LNCaP clone FGC (cell line): ENCODE data around the gene CHRM2.
"Not testable (repeated sequence)": the region's sequence is repeated elsewhere in the genome, so short reads cannot be mapped to it uniquely, and the experiment has no call there.

Experiments used
- DNase-seq: peaks from one replicate; pipeline ENCODE4 v3.0.0-alpha.2; 2011; ENCODE audit warnings: low read depth
- H3K4me3 ChIP-seq: 2 replicates; pipeline ENCODE4 v1.5.1; 2011; ENCODE audit warnings: mild to moderate bottlenecking, low read depth, low read length, control low read depth
- TF ChIP-seq, protein P1 (sequence below): IDR thresholded peaks from 2 replicates; pipeline ENCODE4 v1.5.1; 2012; ENCODE audit warnings: mild to moderate bottlenecking; ENCODE audit not compliant: control insufficient read depth, insufficient read depth; ENCODE audit errors: extremely low read depth

CHRM2 gene

DNA sequence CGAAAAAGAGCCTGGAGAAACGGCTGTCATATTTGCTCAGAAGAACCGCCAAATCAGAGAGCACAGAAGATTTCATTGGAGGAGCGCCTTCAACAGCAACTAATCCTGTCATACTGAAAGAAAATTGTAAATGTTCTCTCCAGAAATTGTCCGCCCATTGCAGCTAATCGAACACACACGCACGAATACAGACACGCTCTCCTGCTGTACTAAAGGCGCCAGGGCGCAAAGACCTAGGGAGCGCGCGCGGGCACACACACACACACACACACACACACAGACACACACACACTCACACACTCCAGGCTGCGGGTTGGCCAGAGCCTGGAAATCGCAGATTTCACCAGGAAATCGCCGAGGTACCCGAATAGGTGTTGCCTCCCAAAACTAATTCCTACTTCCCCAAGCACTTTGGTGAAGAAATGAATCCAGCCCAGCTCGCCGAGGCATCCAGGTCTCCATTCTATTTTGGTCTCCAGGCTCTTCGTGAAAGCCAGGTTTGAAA is at the start of gene CHRM2:
TSS of gene CHRM2 (plus strand) at position 157 of the 505 bp plus-strand sequence. CDS start 146,214 bp downstream, outside the sequence.
- H3K4me3 ChIP-seq: no peak within 1 kb of the TSS
- TF ChIP-seq, protein P1, sequence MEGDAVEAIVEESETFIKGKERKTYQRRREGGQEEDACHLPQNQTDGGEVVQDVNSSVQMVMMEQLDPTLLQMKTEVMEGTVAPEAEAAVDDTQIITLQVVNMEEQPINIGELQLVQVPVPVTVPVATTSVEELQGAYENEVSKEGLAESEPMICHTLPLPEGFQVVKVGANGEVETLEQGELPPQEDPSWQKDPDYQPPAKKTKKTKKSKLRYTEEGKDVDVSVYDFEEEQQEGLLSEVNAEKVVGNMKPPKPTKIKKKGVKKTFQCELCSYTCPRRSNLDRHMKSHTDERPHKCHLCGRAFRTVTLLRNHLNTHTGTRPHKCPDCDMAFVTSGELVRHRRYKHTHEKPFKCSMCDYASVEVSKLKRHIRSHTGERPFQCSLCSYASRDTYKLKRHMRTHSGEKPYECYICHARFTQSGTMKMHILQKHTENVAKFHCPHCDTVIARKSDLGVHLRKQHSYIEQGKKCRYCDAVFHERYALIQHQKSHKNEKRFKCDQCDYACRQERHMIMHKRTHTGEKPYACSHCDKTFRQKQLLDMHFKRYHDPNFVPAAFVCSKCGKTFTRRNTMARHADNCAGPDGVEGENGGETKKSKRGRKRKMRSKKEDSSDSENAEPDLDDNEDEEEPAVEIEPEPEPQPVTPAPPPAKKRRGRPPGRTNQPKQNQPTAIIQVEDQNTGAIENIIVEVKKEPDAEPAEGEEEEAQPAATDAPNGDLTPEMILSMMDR: no peak
- no peak for DNase-seq

DNA sequence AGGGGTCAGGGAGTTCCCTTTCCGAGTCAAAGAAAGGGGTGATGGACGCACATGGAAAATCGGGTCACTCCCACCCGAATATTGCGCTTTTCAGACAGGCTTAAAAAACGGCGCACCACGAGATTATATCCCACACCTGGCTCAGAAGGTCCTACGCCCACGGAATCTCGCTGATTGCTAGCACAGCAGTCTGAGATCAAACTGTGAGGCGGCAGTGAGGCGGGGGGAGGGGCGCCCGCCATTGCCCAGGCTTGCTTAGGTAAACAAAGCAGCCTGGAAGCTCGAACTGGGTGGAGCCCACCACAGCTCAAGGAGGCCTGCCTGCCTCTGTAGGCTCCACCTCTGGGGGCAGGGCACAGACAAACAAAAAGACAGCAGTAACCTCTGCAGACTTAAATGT is 37.1 kb upstream of the CHRM2 start:
- H3K4me3 ChIP-seq, DNase-seq: not testable (repeated sequence)

DNA sequence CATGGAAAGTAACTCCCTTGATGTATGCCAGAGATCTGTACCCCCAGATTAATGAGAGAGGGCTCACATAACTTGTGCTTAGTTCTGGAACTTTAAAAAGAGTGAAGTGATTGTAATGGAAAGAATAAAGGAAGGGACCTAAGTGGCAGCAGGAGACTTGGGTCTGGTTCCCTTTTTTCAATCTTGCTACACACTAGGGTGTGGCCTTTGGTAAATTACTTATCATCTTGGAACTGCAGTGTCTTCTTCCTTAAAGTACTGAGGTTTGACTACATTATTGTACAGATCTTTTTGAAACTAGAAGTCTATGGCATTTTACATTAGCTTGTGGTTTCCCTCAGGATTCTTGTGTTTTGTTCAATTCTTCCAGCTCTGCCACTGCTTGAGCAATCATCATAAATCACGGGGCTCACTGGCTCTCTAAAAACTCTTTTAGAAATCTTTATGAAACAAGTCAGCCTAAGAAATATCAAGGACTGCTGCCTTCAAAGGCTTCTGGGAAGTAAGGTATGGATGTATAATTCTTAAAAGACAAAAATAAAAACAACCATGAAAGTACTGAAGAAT is 22.5 kb upstream of the CHRM2 start:
- TF ChIP-seq, protein P1: no peak
- DNase-seq: no peak
- H3K4me3 ChIP-seq: no peak overlapping the region

DNA sequence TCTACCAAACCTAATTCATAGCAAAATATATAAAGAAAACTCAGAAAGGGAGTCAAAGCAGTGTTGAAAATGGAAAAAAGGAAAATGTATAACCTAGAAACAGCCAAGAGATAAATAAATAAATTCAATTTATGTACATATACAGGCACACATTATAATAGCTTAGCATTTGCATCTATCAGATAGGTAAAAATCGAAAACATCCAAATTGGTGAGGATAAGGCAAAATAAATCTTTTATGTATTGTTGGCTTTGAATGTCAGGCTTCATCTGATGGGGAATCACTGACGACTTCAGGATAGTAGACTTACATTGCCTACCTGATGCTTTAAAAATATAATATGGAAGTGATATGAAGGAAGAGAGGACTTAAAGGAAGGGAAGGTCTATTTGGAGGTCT is 20.6 kb upstream of the CHRM2 start:
- no peak for DNase-seq
- no peak overlapping the region for H3K4me3 ChIP-seq
- TF ChIP-seq, protein P1: no peak

DNA sequence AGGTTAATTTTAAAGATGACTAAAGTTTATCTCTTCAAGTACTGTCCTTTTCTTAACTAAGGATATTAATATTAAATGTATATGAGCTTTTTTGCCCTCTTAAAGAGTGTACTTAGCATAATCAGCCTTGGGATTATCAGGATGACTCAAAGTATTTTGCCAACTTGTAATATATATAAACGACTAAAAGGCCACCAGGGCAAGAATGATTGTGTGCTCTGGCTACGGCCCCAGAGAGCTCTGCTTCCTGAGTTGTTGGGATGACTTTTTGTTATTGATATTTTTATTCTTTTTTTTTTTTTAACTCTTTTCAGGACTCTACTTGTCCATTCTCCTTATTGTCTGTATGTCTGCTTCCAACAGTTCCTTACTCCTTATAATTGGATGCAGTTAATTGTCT is 14.8 kb upstream of the CHRM2 start:
- DNase-seq: no peak
- TF ChIP-seq, protein P1: no peak
- no peak overlapping the region for H3K4me3 ChIP-seq

DNA sequence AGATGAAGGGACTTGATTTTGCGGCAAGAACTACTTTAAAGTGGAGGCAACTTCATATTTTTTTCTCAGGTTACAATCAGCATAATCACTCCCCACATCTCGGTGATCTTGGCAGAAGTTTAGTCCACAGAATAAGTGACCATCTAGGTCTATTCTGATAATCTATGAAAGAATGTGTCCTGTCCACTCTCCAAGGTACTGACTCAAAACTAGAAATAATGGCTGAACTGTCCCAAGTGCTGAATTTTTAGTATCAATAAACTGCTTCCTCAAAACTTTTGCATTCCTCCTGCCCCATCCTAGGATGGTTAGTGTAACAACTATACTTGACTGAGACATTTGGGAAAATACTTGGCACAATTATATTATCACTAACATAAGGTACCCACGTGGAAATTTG is 10.9 kb upstream of the CHRM2 start:
- DNase-seq: peak; percentile 15
- H3K4me3 ChIP-seq: no peak overlapping the region
- TF ChIP-seq, protein P1: no peak

DNA sequence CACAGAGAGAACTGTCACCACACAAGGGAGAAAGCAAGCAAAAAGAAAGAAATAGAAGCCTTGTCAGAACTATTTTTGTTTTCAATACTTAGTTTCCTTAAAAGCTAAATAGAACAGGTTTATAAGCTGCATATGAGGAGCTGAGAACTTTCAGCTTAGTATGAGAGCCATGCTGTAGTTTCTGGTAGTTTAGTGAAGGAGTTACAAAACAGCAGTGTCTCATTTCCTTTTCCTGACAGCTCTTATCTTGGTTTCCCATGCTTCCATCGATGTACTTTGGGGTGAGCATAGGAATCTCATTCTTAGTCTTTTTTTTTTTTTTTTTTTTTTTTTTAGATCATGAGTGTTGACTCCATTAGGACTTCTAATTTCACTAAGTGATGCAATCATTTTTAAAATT is 8.6 kb upstream of the CHRM2 start:
- no peak for DNase-seq
- TF ChIP-seq, protein P1: no peak
- H3K4me3 ChIP-seq: no peak overlapping the region
